Measurements from ENCODE around the gene SLC19A1. TPM values are rescaled to one million over a fixed set of nuclear protein-coding genes. Genes with fewer than 3 reads are reported as not detected.
A peak's percentile ranks its signal among the peaks of the same experiment; 100 is the strongest.

The SLC19A1 gene
- total RNA-seq, result 10.2 TPM

GRCh38 chr21:45542242-45542666, at the start of gene SLC19A1:
SLC19A1 (minus strand) TSS chr21:45542440; CDS start chr21:45537959, 4,481 bp downstream.
- peak; percentile 82 for DNase-seq (ENCODE audit: low spot score)
- ATAC-seq, result peak; percentile 59
- intact Hi-C loops (cut with DNase I), result no loop called here

GRCh38 chr21:45591619-45592207, 49.5 kb upstream of the SLC19A1 start:
- DNase-seq (ENCODE audit: low spot score) (peak; percentile 30), ATAC-seq (no peak)
- intact Hi-C loops (cut with DNase I), result no loop called here

DNA sequence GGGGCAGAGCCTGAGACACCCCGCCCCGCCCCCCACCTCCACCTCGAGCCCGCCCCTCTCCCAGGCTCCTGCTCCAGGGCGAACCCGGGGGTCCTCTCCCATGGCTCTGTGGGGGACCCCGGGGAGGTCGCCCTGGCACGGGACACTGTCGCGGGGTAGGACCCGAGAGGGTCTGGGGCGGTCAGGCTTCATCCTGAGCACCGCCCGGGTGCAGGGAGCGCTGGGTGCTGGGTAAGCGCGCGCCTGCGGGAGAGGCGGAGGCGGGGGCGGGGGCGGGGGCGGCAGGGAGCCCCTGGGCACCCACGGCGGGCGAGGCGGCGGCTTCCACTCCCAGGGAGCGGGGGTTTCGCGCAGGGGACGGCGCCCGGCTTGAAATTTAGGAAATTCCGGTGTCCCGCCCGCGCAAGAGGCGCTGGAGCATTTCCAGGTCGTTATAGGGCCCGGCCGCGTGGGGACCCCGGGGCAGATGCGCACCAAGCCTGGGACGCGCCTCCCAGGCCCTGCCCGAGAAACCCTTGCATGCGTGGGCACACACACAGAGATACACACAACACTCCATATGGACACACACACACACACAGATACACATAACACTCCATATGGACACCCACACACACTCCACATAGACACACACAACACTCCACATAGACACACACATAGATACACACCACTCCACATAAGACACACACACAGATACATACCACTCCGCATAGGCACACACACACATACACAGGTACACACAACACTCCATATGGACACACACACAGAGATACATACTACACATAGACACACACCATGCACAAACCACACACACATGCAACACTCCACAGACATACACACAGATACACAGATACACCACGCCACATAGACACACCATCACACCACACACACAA, 48.7 kb upstream of the SLC19A1 start:
- intact Hi-C loops (cut with DNase I), result no loop called here
- DNase-seq (ENCODE audit: low spot score), result peak; percentile 70
- ATAC-seq, result peak; percentile 77

DNA sequence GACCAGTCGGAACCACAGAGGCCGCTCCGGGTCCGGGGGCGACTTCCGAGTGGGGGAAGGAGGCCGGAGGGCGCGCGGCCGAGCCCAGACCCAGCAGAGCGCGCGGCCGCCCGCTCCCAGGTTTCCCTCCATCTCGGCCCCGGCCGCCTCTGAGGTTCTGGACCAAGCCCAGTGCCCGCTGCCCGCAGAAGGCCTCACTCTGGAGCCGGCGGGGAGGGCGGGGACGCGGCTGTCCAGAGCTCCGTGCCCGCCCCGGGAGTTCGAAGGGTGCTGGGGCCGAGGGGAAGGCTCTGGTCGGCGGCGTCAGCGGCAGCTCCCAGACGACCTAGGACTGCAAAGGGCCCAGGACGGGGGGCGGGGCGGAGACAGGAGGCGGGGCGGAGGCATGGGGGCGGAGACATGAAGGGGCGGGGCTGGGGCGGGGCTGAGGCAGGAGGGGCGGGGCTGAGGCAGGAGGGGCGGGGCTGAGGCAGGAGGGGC, 48.0 kb upstream of the SLC19A1 start:
- ATAC-seq (peak; percentile 89), DNase-seq (ENCODE audit: low spot score) (peak; percentile 83)
- intact Hi-C loops (cut with DNase I), result no loop called here

DNA sequence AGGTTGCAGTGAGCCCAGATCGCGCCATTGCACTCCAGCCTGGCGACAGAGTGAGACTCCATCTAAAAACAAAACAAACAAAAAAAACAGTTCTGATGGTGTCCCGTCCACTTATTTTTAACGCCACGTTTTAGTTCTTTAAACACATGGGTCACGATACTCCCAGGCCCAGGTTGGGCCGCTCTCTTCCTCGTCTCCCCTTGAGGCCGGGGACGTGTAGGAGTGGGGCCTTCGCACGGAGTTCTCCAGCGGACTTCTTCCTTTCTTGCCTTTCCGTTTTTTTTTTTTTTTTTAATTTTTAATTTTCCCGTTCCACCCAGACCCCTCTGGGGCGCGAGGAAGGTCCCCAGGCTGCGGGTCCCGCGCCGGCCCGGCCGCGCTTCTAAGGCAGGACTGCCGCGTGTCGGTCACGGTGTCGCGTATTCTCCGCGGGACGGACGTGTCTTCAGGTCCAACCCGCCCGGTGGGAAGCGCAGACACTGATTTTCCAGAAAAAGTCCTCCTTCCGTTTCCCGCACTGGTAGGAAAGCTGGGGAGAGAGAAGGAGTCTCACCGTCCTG, 47.5 kb upstream of the SLC19A1 start:
- DNase-seq (ENCODE audit: low spot score), result no peak
- intact Hi-C loops (cut with DNase I), result no loop called here
- ATAC-seq, result no peak

GRCh38 chr21:45588871-45589491, 46.7 kb upstream of the SLC19A1 start:
- ATAC-seq, result no peak
- intact Hi-C loops (cut with DNase I), result no loop called here
- DNase-seq (ENCODE audit: low spot score), result peak; percentile 5

DNA sequence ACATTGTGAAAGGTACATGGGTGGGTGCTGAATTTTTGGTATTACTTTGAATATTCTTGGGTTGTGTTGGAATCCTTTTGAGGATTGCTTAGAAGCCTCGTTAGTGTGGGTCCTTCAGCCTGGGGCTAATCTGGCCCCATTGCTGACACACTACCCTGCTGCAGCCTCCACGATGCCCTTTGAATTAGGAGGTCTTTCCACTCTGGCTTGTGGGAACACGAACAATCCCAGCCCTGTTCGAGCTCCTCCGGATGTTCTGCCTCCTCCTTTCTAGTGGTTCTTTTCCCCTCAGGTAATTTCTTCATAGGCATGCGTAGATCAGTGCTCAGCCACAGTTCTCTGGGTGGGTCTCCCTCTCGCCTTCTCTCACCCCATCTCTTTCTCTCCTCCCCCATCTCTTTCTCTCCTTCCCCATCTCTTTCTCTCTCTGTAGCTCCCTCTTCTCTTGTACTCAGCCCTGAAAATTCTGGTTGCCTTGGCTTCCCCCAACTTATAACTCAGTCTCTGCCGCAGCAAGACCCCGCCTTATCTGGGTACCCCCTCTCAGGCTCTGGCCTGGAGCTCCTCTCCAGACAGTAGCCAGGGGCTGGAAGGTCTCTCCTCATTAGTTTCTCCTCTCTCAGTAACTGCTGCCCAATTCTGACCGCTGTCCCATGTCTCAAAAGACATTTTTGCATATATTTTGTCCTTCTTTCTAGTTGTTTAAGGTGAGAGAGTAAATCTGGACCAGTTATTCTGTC, 46.0 kb upstream of the SLC19A1 start:
- intact Hi-C loops (cut with DNase I), result no loop called here
- no peak for ATAC-seq
- peak; percentile 28 for DNase-seq (ENCODE audit: low spot score)

DNA sequence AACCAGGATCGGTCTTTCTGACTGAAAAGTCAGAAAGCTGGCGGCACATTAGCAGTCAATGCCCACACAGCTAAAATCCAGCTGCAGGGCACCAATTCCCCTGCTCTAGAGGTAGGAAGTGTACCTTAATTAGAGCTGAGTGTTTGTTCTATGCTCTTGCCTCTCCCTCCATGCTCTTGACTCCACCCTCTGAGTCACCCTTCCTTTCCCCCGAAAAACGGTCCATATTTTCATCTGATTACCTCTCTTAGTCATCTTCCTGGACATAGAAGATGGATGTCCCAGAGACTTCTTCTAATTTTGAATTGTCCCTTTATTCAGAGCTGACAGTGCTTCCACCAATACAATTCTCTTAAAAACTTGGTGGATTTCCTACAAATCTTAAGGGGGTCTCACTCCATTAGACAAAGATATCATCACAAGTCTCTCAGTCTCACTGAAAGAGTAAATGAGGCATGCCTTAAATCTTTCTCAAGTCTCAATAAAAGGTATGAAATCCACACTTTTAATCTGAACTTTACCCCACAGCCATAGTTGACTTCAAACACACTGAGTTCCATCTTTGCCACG, 44.1 kb upstream of the SLC19A1 start:
- intact Hi-C loops (cut with DNase I), result no loop called here
- DNase-seq (ENCODE audit: low spot score) (no peak), ATAC-seq (no peak)

GRCh38 chr21:45584786-45585185, 42.5 kb upstream of the SLC19A1 start:
- DNase-seq (ENCODE audit: low spot score) (peak; percentile 21), ATAC-seq (no peak)
- intact Hi-C loops (cut with DNase I), result no loop called here

DNA sequence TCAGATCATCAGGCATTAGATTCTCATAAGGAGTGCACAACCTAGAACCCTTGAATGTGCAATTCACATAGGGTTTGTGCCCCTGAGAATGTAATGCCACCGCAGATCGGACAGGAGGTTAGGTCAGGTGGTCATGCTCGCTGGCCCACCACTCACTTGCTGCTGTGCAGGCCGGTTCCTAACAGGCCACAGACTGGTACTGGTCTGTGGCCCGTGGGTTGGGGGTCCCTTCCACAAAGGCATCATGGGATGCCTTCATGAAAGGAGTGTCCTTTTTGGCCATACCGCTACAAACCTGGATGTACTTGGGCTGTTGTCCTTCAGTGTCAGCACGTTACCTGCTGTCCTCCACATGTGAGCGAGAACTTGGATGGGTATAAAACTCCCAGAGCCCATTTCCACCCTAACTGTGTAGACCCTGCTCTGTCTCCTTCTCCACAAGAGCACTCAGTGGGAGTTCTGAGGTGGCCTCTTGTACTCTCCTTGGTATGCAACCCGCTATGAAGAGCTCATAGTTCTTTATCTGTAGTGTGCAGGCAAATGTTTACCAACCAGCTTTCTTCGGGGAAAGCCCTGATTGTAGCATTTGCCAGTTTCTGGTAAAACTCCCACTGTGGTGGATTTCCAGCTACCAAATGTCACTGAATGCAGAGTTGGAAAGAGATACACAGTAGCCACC, 41.7 kb upstream of the SLC19A1 start:
- intact Hi-C loops (cut with DNase I), result no loop called here
- ATAC-seq, result no peak
- peak; percentile 27 for DNase-seq (ENCODE audit: low spot score)

DNA sequence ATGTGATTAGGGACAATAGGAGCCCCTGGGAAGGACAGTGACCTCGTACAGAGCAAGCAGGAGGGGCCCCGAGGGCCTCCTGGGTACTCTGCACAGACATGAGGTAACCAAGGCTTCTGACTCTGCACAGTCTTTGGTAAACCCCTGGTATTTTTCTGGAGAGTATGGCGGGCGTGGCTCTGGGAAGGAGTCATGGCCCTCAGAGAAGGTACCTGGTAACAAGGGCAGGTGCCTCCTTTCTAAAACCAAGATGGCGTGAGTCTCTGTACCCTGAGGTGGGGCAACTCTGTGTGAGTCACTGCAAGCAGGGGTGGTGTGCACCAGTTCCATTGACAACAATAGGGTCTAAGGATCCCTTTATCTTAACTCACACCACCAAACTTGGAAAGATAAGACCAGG, 39.9 kb upstream of the SLC19A1 start:
- intact Hi-C loops (cut with DNase I), result no loop called here
- DNase-seq (ENCODE audit: low spot score) (no peak), ATAC-seq (no peak)

GRCh38 chr21:45581322-45581712, 39.1 kb upstream of the SLC19A1 start:
- intact Hi-C loops (cut with DNase I), result no loop called here
- DNase-seq (ENCODE audit: low spot score), result no peak
- ATAC-seq, result no peak

- DNase-seq (ENCODE audit: low spot score) (peak; percentile 52), ATAC-seq (no peak)
- intact Hi-C loops (cut with DNase I), result no loop called here
Observed at GRCh38 chr21:45580576-45581321, 38.5 kb upstream of the SLC19A1 start.

DNA sequence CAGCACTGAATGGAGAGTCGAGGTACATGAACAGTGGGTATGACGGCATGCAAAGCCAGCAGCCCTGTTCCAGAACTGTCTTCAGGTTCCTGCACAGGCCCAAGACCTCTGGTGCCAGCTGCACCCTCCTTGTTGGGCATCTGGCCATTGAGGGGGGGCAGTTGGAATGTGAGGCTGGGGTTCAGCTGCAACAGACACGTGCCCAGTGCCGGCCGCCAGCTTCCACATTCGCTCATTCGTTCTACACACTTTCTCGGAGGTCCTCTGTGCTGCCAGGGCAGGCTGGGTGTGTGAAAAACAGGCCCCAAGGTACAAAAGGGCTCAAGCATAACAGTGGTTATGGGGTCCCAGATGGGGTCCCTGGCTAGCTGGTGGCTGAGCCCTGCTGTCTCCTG, 37.9 kb upstream of the SLC19A1 start:
- ATAC-seq, result no peak

GRCh38 chr21:45579383-45580180, 37.3 kb upstream of the SLC19A1 start:
- no peak for ATAC-seq

More for the DNA sequence above, 37.9 kb upstream of the SLC19A1 start:
- intact Hi-C loops (cut with DNase I), result no loop called here
- DNase-seq (ENCODE audit: low spot score), result no peak

GRCh38 chr21:45578811-45579381, 36.7 kb upstream of the SLC19A1 start:
- intact Hi-C loops (cut with DNase I), result no loop called here
- peak; percentile 53 for DNase-seq (ENCODE audit: low spot score)

More at GRCh38 chr21:45579383-45580180, 37.3 kb upstream of the SLC19A1 start:
- DNase-seq (ENCODE audit: low spot score), result peak; percentile 34
- intact Hi-C loops (cut with DNase I), result no loop called here

More at GRCh38 chr21:45578811-45579381, 36.7 kb upstream of the SLC19A1 start:
- no peak for ATAC-seq

All from sciatic nerve (tissue), 2 donors.